Skeletal muscle tissue (tissue), 4 donors: ENCODE results near the gene TFPT. TPM values are rescaled to one million over a fixed set of nuclear protein-coding genes. Genes with fewer than 3 reads are reported as not detected.

ENCODE experiments used
- H3K27ac ChIP-seq: one replicate; pipeline ENCODE4 v1.7.0; 2013; ENCODE audit warnings: mild to moderate bottlenecking, low read depth, low read length, inconsistent platforms
- H3K27me3 ChIP-seq, 3 donors: one replicate each; pipeline ENCODE4 v1.7.0; 2013; ENCODE audit warnings: low read length in 3 of 3; ENCODE audit not compliant: control insufficient read depth in 3 of 3, insufficient read depth in 3 of 3
- H3K36me3 ChIP-seq, 3 donors: one replicate each; pipeline ENCODE4 v1.7.0; 2013; ENCODE audit warnings: low read length in 3 of 3; ENCODE audit not compliant: control insufficient read depth in 3 of 3, insufficient read depth in 3 of 3
- H3K4me1 ChIP-seq, 3 donors: one replicate each; pipeline ENCODE4 v1.7.0; 2013; ENCODE audit warnings: low read length in 3 of 3, mild to moderate bottlenecking in 3 of 3; ENCODE audit not compliant: control insufficient read depth in 3 of 3, insufficient read depth in 3 of 3
- H3K4me3 ChIP-seq, 3 donors: one replicate each; pipeline ENCODE4 v1.7.0; 2013; ENCODE audit warnings: low read length in 3 of 3
- H3K9ac ChIP-seq, 3 donors: one replicate each; pipeline ENCODE4 v1.7.0; 2013; ENCODE audit warnings: low read length in 3 of 3, mild to moderate bottlenecking in 3 of 3, moderate library complexity in 2 of 3, low read depth in 1 of 3
- H3K9me3 ChIP-seq, 3 donors: one replicate each; pipeline ENCODE4 v1.7.0; 2013; ENCODE audit warnings: low read length in 3 of 3; ENCODE audit not compliant: control insufficient read depth in 3 of 3
- total RNA-seq: library from RNA; depleted of rRNA; stranded (reverse); fragments of >200 nt; gene quantifications from one replicate; pipeline ENCODE4 v1.2.3, GENCODE V29; 2014
- donor health status: Osteomylitis.

TFPT gene
- total RNA-seq, 1 donor from 2014 or later = 12.0 TPM

DNA sequence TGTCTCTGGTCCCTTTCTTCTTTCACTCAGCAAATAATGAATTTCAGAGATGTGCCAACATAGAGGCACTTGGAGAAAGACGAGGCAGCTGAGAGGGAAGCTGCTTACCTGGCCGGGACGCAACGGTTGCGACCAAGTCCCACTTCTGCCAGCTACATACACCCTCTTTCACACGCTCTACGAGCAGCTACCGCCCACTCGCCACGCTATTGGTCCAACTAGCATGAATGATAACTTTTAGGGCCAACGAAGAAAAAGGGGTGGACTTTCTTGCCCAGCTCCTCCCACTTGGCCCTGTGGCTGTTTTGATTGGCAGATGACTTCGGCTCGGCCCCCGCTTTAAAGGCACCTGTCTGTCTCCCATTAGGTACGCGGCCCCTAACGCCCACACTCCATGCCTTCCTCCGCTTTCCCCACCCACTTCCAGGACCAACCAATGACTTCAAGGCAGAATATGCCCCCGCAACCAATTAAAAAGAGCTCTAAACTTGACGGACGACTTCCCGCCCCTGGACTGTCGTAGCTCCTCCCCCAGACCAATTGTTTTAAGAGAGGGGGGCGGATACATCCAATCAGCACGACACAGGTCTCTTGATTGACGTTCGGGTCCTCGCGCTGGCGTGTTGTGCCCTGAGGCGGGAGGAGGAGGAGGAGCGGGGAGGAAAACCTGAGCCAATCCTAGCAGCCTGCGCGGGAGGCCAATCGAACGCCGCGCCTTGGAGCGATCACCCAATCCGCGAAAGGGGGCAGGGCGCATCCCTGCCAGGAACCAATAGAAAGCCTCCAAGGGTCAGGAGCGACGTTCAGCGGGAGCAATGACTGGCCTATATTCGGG lies 21.6 kb upstream of the TFPT start:
- Histone ChIP-seq H3K9me3 (no peaks in the 10 kb centered on the region), H3K9ac (peak overlapping the region; percentile 54 to 92 (median 62)), H3K4me1 (peaks cover 33 to 40% (median 38%) of the 10 kb centered on the region in 3 donors), H3K27me3 (no peaks in the 10 kb centered on the region), H3K36me3 (peaks cover 4 to 18% (median 7%) of the 10 kb centered on the region in 3 donors), H3K27ac (peak overlapping the region; percentile 95), H3K4me3 (peak overlapping the region; percentile 78 to 93 (median 88))

DNA sequence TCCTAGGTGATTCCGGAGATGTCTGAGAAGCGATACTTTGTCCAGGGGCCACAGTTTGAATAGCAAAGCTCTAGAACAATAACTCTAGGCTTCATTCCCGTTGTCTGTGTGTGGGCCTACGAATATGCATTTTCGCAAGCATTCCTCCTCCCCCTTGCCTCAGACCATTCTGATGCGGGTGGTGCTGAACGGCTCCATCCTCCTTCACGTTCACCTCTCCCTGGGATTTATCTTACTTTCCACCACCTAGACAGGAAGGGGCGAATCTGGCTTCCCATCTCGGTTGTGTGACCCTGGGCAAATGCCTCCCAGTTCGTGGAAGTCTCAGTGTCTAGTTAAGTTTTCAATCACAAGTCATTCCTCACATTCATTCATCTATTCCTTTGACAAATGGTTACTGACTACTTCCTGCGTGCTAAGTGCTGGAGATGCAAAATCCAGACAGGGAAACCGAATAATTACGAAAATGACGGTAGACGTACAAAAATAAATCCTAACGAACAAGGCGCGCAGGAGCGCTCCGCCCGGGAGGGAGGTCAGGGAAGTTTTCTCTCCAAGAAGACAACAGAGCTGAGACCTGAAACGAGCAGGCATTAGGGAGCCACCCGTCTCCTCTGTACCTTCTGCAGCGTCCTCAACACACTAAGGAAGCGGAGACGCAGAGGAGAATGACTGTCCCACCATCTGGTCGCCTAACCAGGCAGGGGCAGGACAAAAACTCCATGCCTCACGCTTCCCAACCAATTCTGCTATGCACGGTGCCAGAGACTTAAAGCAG lies 20.8 kb upstream of the TFPT start:
- Histone ChIP-seq H3K9me3 (no peaks in the 10 kb centered on the region), H3K27ac (peak overlapping the region; percentile 24), H3K27me3 (no peaks in the 10 kb centered on the region), H3K4me3 (peak overlapping the region; percentile 78 to 93 (median 88)), H3K4me1 (peaks cover 33 to 40% (median 38%) of the 10 kb centered on the region in 3 donors), H3K9ac (peak overlapping the region; percentile 54 to 86 (median 62)), H3K36me3 (peaks cover 7 to 20% (median 12%) of the 10 kb centered on the region in 3 donors)

GRCh38 chr19:54133957-54134590 lies 18.6 kb upstream of the TFPT start:
- Histone ChIP-seq H3K27me3 (no peaks in the 10 kb centered on the region), H3K4me1 (peaks cover 18 to 19% (median 19%) of the 10 kb centered on the region in 3 donors), H3K4me3 (no peak overlapping the region), H3K9me3 (no peaks in the 10 kb centered on the region), H3K36me3 (peaks cover 16 to 22% (median 21%) of the 10 kb centered on the region in 3 donors), H3K27ac (no peak overlapping the region), H3K9ac (no peak overlapping the region)

DNA sequence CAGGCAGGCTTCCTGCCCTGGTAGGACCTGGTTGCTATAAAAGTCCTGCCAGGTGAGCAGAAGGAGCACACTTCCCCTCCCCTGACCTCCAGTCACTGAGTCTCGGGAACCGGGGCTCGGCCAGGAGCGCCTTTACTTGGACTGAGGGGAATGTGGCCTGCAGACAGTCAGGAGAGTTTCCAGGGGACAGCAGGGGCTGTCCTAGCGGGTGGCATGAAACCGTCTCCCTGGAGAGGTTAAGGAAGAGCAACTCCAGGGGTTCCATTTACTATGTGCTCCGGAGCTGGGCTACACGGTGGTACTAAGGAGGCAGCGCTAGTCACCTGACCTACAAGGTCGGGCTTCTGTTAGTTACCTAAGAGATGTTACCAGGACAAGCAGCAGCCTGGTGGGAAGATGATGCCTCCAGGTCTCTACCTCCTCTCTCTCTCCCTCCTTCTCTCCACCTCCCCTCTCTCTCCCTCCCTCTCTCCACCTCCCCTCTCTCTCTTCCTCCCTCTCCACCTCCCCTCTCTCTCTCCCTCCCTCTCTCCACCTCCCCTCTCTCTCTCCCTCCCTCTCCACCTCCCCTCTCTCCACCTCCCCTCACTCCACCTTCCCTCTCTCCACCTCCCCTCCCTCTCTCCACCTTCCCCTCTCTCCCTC lies 18.0 kb upstream of the TFPT start:
- peaks cover 20 to 26% (median 25%) of the 10 kb centered on the region in 3 donors for H3K36me3 ChIP-seq
- peaks cover 12 to 13% (median 12%) of the 10 kb centered on the region in 3 donors for H3K4me1 ChIP-seq
- H3K27ac ChIP-seq = no peak overlapping the region
- no peaks in the 10 kb centered on the region for H3K9me3 ChIP-seq
- no peak overlapping the region for H3K9ac ChIP-seq
- H3K27me3 ChIP-seq = no peaks in the 10 kb centered on the region
- H3K4me3 ChIP-seq = no peak overlapping the region

GRCh38 chr19:54129617-54129996 lies 14.2 kb upstream of the TFPT start:
- Histone ChIP-seq H3K27me3 (no peaks in the 10 kb centered on the region), H3K4me1 (no peaks in the 10 kb centered on the region), H3K4me3 (no peak overlapping the region), H3K27ac (no peak overlapping the region), H3K36me3 (peaks cover 49 to 54% (median 54%) of the 10 kb centered on the region in 3 donors), H3K9me3 (no peaks in the 10 kb centered on the region), H3K9ac (no peak overlapping the region)

DNA sequence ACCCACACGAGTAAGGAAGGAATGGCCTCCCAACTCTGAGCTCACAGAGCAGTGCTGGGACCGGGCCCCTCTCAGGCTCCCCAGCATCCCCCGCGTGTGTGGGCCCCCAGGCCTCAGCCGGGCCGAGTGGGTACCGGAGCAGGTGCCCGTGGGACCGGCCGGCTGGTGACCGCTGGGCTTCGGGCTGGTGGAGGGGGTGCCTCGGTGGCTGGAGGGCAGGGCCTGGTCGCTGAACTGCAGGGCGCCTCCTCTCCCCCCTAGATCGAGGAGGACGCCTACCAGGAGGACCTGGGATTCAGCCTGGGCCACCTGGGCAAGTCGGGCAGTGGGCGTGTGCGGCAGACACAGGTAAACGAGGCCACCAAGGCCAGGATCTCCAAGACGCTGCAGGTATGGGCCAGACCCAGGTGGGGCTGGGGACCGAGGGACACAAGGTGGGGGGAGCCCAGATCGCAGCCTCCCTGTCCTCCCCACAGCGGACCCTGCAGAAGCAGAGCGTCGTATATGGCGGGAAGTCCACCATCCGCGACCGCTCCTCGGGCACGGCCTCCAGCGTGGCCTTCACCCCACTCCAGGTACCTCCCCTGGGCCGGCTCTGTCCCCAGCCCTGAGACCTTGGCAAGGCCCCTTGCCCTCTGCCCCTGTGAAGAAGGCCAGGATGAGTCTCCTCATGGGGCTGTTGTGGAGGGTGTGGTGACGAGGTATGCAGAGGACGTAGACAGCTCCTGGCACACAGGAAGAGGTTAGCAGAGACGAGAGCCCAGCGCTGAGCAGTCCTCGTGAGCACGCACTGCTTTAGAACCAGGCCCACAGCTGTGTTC lies 13.5 kb upstream of the TFPT start:
- Histone ChIP-seq H3K4me3 (no peak overlapping the region), H3K4me1 (no peaks in the 10 kb centered on the region), H3K9ac (no peak overlapping the region), H3K36me3 (peaks cover 55 to 60% (median 59%) of the 10 kb centered on the region in 3 donors), H3K27ac (no peak overlapping the region), H3K9me3 (no peaks in the 10 kb centered on the region), H3K27me3 (no peaks in the 10 kb centered on the region)

DNA sequence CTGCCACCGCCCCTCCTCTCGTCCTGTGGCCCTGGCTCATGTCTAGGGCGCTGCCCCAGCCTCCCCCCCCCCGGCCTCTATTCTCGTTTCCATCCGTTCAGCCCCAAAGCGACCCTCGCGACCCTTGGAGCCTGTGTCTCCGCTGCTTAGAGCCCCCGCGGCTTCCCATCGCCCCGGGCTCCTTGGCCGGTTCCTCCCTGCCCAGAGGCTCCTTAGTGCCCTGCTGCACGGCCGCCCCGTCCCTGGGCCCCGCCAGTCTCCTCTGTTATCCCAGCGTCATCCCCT lies 12.9 kb upstream of the TFPT start:
- Histone ChIP-seq H3K27me3 (no peaks in the 10 kb centered on the region), H3K9me3 (no peaks in the 10 kb centered on the region), H3K4me3 (no peak overlapping the region), H3K27ac (no peak overlapping the region), H3K9ac (no peak overlapping the region), H3K4me1 (no peaks in the 10 kb centered on the region), H3K36me3 (peaks cover 61 to 66% (median 65%) of the 10 kb centered on the region in 3 donors)

- Histone ChIP-seq H3K9me3 (no peaks in the 10 kb centered on the region), H3K27me3 (no peaks in the 10 kb centered on the region), H3K4me1 (no peaks in the 10 kb centered on the region), H3K27ac (no peak overlapping the region), H3K4me3 (no peak overlapping the region), H3K36me3 (peaks cover 66 to 71% (median 67%) of the 10 kb centered on the region in 3 donors), H3K9ac (no peak overlapping the region)
These were observed 12.4 kb upstream of the TFPT start for GRCh38 chr19:54127688-54128440.
